HG03066 (cell line): Measurements from ENCODE around the gene CCDC136.
A peak's percentile ranks its signal among the peaks of the same experiment; 100 is the strongest.

ENCODE experiments used
- ATAC-seq: cut with Tn5 transposase; IDR thresholded peaks from one replicate; pipeline ENCODE4 v1.9.1; 2021; ENCODE audit warnings: low read depth; ENCODE audit not compliant: unreplicated experiment

The CCDC136 gene

GRCh38 chr7:128775744-128776474 is 15.9 kb upstream of the CCDC136 start, which contains the start of gene OPN1SW:
TSS of gene OPN1SW (minus strand) at chr7:128775794. CDS start at chr7:128775781, 13 bp downstream.
- ATAC-seq, result no peak

DNA sequence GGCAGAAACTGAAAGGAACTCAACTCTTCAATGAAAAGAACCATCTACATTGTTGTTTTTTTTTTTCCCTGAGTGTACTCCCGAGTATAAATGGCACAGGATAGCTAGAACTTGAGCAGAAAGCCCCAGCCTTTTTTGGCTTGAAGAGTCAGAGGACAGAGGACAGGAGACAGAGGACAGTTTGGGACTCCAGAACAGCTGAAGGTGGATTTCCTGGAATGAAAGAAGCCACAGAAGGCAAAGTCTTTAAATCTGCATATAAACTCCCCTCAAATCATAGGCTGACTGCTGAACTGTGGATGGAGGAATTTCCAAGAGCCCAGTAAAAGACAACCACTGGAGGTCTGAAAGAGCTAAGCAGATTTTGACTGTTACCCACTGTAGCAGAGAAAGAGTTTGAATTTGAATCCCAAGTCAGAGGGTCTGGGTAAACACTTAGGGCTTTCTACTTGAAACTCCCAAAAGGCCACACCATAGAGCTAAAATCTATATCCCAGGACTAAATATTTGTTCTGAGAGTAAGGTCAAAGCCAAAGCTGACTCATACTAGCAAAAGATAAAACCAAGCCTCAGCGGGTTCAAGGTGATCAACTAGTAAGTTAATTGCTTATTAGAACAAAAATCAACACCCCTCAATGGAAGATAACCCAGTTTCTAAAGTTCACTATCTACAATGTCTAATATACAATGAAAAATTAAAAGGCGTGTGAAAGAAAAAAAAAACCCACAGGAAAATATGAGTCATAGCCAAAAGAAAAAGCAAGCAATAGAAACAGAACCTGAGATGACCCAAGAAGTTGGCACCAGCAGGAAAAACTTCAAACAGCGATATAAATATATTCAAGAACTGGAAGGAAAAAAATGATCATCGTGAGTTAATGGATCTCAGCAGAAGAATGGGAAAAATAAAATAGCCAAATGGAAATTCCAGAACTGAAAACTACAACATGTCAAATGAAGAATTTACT is 14.3 kb upstream of the CCDC136 start:
- ATAC-seq, result no peak

GRCh38 chr7:128778946-128779345 is 12.8 kb upstream of the CCDC136 start:
- ATAC-seq, result no peak

- ATAC-seq, result no peak
Measured at GRCh38 chr7:128781126-128781525, 10.6 kb upstream of the CCDC136 start.

GRCh38 chr7:128781851-128782250 is 9.9 kb upstream of the CCDC136 start:
- ATAC-seq, result no peak

DNA sequence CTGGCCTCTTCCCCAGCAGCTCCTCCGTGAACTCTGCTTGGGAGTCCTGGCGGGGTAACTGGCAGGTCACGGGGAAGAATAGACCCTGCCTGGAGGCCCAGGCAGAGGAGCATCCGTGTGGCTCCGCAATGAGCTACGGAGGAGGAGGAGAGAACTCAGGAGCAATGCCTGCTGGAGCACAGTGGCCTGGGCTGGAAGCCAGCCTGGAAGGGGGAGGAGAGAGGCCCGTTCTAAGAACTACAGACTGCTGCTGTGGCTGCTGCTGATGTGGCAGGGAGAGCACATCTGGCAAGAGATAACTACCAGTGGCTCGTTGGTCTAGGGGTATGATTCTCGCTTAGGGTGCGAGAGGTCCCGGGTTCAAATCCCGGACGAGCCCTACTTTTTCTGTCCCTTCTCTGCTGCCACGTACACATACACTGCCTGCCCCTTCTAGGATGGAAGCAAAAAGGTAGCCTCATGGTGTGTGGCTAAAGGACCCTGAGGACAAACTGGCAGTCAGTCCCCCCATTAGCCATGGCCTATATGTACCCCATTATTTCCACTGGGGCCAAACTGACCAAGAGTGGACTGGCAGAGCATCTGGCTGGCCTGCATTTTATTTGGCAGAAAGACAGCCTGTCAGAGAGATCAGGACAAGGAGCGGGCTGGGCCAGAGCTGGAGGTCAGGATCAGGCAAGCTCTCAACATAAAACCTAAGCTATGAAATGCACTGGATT is 8.5 kb upstream of the CCDC136 start:
- no peak for ATAC-seq

DNA sequence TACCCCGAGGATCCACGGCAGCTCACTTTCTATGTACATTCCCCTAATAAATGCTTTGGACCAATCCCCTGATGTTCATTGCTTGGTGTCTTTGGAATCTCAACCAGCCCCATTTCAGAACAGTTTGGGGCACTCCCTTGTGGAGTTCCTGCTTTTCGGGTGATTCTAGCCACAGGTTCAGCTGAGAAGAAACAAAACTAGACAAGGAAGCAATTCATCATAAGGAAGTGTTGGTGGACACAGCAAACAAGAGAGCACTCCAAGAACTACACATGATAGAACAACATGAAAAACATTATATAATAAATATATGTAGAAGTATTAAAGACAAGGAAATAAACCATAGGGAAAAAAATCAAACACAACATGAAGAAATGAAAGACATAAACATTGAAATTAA is 6.0 kb upstream of the CCDC136 start:
- no peak for ATAC-seq

DNA sequence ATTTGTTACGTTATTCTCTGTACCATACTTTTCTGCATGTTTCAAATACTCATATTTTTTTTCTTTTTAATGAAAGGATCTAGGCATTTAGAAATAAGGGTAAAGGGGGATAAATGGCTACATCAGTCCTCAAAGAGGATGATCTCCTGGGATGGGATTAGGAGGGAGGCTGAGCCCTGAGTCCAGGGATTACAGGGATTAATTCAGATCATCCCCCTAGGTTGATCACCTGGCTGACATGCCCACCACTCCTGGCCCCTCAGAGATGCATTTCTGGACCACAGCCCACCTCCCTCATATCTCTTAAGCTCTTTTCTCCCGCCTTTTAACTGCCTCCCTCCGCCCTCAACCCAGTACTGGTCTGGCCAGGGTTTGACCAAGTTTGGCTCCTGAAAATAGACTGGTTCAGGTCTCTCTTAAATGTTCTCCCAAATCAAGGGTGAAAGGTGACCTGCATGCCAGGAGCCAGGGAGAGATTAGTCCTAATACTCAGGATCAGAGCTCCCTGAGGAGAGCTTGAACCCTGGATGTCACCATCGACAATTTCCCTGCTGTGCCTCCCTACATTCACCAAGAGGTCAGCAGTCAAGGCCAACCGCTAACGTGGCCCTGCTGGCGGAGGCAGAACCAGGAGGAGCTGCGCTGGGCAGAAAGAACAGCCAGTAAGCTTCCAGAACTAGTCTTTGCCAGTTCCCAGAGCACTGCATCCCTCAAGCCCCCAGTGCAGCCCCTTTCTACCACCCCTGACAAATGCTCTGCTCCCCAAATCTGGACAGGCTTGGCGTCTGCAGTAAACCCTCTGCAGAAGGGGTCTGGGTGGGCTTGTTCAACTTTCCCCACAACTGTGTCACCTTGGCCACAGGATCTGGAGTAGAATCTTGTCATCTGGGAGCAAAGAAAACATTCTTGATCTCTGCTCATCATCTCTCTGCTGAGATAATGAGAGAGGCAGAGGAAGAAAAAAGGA is 3.0 kb upstream of the CCDC136 start:
- ATAC-seq, result no peak

- ATAC-seq, result peak; percentile 17
Measured at GRCh38 chr7:128790315-128791041, 1.3 kb upstream of the CCDC136 start.

DNA sequence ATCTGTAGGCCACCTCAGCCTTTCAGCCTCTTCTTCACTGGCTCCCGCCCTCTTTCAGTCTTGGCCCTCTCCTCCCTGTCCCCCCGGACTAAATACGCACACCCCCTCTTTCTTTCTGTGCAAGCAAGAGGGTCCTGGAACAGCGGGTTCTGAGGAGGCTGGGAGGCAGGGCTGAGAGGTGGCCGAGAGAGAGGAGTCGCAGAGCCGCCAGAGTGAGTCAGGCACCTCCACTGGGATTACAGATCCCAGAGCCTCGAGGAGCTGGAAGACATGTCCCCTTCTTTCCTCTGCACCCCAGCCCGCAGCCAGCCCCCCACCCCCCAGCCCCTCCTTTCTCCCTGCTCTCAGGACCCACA is 182 bp downstream of the CCDC136 start:
- ATAC-seq, result no peak

DNA sequence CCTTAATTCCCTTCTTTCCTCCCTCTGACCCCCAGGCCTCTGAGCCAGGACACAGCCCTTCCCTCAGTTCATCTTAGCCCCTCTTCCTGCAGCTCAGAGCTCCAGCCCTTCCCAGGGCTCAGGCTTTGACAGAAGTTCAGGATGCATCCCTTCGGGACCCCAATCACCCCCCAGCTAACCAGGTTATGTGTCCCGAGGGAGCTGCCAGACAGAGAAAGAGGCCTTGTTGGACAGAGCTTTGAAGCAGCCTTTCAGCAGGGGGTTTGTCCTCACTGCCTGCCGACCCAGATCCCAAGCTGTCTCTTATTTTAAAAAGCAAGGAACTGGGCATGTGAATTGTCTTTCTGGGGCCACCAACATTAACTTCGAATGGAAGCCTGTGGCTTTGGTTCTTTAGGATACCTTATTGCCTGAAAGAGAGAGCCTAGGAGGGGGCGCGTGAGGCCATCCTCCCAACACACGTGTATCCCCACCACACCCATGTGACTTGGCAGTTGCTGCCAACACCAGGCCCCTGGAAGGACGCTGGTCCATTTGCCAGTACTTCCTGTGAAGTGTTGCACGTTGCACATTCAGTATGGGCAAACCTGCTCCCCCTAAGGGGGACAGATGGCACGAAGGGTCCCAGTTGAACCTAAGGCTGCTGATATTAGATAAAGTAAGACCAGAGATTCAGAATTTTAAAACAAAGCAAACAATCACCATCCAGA is 858 bp downstream of the CCDC136 start:
- ATAC-seq, result no peak

- ATAC-seq, result no peak
Measured at GRCh38 chr7:128793181-128793547, 1.4 kb downstream of the CCDC136 start.

- ATAC-seq, result no peak
Measured at GRCh38 chr7:128794020-128794419, 2.3 kb downstream of the CCDC136 start.

- ATAC-seq, result no peak
Measured at GRCh38 chr7:128794436-128794835, 2.7 kb downstream of the CCDC136 start.

- ATAC-seq, result no peak
Measured at GRCh38 chr7:128795129-128795528, 3.4 kb downstream of the CCDC136 start.

GRCh38 chr7:128796327-128796726 is 4.6 kb downstream of the CCDC136 start:
- ATAC-seq, result no peak

- no peak for ATAC-seq
Measured at GRCh38 chr7:128799451-128799850, 7.7 kb downstream of the CCDC136 start.

GRCh38 chr7:128800567-128800966 is 8.8 kb downstream of the CCDC136 start:
- ATAC-seq, result no peak

GRCh38 chr7:128801003-128801402 is 9.2 kb downstream of the CCDC136 start:
- no peak for ATAC-seq
